Ishikawa (cell line): ENCODE results near the gene LSM2.
A peak's percentile ranks its signal among the peaks of the same experiment; 100 is the strongest.

Experiments used
- CREB1 ChIP-seq: IDR thresholded peaks from 2 replicates; pipeline ENCODE4 v1.6.1; 2012; ENCODE audit warnings: low read depth
- EGR1 ChIP-seq: IDR thresholded peaks from 2 replicates; pipeline ENCODE4 v1.6.1; 2012
- EP300 ChIP-seq: IDR thresholded peaks from 2 replicates; pipeline ENCODE4 v1.6.1; 2012; ENCODE audit warnings: borderline replicate concordance
- FOXM1 ChIP-seq: IDR thresholded peaks from 2 replicates; pipeline ENCODE4 v1.6.1; 2012; ENCODE audit warnings: low read depth, borderline replicate concordance
- MAX ChIP-seq: IDR thresholded peaks from 2 replicates; pipeline ENCODE4 v1.6.1; 2012
- NFIC ChIP-seq: IDR thresholded peaks from 2 replicates; pipeline ENCODE4 v1.6.1; 2012
- RAD21 ChIP-seq: IDR thresholded peaks from 2 replicates; pipeline ENCODE4 v1.6.1; 2012; ENCODE audit warnings: low read depth
- TCF12 ChIP-seq: IDR thresholded peaks from 2 replicates; pipeline ENCODE4 v1.6.1; 2012; ENCODE audit warnings: low read depth
- TEAD4 ChIP-seq: IDR thresholded peaks from 2 replicates; pipeline ENCODE4 v1.6.1; 2012
- USF1 ChIP-seq: IDR thresholded peaks from 2 replicates; pipeline ENCODE4 v1.6.1; 2012
- YY1 ChIP-seq: IDR thresholded peaks from 2 replicates; pipeline ENCODE4 v1.6.1; 2012; ENCODE audit warnings: low read depth
- TF ChIP-seq, protein P1 (sequence below): IDR thresholded peaks from 2 replicates; pipeline ENCODE4 v1.6.1; 2012; ENCODE audit warnings: low read depth, mild to moderate bottlenecking

GRCh38 chr6:31795616-31796298 is 11.0 kb downstream of the LSM2 start, which contains the start of gene VARS1:
- TF ChIP-seq FOXM1 (no peak), TCF12 (no peak), EGR1 (peak; percentile 64; the same call in 1 of the 2 replicates), CREB1 (no peak), USF1 (peak; percentile 79), TEAD4 (no peak; the same call in 1 of the 2 replicates), EP300 (peak; percentile 29; the same call in 1 of the 2 replicates), NFIC (0 out of 2 replicates have a peak, but pooled peaks have one; percentile 8), RAD21 (peak; percentile 72), MAX (peak; percentile 95), YY1 (no peak)
- TF ChIP-seq, protein P1, sequence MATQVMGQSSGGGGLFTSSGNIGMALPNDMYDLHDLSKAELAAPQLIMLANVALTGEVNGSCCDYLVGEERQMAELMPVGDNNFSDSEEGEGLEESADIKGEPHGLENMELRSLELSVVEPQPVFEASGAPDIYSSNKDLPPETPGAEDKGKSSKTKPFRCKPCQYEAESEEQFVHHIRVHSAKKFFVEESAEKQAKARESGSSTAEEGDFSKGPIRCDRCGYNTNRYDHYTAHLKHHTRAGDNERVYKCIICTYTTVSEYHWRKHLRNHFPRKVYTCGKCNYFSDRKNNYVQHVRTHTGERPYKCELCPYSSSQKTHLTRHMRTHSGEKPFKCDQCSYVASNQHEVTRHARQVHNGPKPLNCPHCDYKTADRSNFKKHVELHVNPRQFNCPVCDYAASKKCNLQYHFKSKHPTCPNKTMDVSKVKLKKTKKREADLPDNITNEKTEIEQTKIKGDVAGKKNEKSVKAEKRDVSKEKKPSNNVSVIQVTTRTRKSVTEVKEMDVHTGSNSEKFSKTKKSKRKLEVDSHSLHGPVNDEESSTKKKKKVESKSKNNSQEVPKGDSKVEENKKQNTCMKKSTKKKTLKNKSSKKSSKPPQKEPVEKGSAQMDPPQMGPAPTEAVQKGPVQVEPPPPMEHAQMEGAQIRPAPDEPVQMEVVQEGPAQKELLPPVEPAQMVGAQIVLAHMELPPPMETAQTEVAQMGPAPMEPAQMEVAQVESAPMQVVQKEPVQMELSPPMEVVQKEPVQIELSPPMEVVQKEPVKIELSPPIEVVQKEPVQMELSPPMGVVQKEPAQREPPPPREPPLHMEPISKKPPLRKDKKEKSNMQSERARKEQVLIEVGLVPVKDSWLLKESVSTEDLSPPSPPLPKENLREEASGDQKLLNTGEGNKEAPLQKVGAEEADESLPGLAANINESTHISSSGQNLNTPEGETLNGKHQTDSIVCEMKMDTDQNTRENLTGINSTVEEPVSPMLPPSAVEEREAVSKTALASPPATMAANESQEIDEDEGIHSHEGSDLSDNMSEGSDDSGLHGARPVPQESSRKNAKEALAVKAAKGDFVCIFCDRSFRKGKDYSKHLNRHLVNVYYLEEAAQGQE, result no peak
